ENCODE data around the gene SIDT1. TPM values are rescaled to one million over a fixed set of nuclear protein-coding genes. Genes with fewer than 3 reads are reported as not detected.
A peak's percentile ranks its signal among the peaks of the same experiment; 100 is the strongest.

The SIDT1 gene
- not detected in 2 replicates for total RNA-seq (2014; rRNA removed; shearing (Covaris generic); ENCODE audit: low replicate concordance)

DNA sequence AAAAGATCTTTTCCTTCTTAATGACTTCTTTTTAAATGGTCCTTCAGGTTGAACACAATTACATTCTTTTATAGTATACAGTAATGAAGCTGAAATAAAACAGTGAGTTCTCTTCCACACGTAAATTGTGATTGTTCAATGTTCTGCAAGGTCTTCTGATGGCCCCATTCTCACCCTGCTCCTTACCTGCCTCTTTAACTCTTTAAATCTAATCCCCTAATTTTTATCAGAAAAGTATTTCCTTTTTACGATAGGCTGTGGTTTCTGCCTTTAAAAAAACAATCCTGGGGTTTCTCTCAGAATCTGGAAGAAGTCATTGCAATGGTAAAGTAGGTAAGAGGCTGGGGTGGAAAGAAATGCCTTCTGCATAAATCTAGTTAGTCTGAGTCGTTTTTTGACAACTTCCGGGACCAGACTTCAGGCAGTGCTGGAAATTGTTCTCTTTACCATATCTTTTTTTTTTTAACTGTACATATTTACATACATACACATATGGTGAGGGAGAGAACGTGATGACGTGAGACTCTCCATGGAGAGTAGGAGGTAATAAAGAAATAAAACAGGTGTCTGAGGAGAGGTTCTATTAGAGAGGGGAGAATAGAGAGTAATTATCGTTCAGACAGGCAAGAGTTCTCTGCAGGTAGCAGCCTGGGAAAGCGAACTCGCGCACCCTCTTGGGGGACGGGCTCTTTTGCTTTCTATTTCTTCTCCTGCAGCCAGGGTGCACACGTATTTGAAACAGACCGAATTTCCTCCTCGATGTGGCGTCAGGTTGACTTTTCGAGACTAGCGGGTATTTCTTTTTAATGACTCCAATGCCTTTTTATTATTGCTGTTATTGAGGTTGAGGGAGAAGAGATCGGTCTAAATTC, at the start of gene SIDT1:
TSS of gene SIDT1 (plus strand) at position 730 of the 872 bp plus-strand sequence. CDS start 467 bp downstream, outside the sequence.
- in situ Hi-C loops (cut with HindIII; ENCODE audit: low pct_unique_long_range_greater_than_20kb, low sequenced_read_pairs) = no loop called here
- DNase-seq (ENCODE audit: low read depth) = peak; percentile 9

DNA sequence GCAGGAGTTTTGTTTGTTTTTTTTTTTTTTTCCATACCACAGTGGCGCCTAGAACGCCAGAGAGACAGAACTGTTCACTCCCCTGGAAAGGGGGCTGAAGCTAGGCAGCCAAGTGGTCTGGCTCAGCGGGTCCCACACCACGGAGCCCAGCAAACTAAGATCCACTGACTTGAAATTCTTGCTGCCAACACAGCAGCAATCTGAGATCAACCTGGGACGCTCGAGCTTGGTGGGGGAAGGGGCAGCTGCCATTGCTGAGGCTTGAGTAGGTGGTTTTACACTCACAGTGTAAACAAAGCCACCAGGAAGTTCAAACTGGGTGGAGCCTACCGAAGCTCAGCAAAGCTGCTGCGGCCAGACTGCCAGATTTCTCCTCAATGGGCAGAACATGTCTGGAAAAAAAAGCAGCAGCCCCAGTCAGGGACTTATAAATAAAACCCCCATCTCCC, 47.2 kb upstream of the SIDT1 start:
- DNase-seq (ENCODE audit: low read depth) = no peak
- in situ Hi-C loops (cut with HindIII; ENCODE audit: low pct_unique_long_range_greater_than_20kb, low sequenced_read_pairs) = no loop called here

GRCh38 chr3:113495035-113495434, 37.3 kb upstream of the SIDT1 start:
- in situ Hi-C loops (cut with HindIII; ENCODE audit: low pct_unique_long_range_greater_than_20kb, low sequenced_read_pairs) = no loop called here
- DNase-seq (ENCODE audit: low read depth) = no peak

GRCh38 chr3:113496924-113497323, 35.4 kb upstream of the SIDT1 start:
- DNase-seq (ENCODE audit: low read depth) = no peak
- in situ Hi-C loops (cut with HindIII; ENCODE audit: low pct_unique_long_range_greater_than_20kb, low sequenced_read_pairs) = no loop called here

DNA sequence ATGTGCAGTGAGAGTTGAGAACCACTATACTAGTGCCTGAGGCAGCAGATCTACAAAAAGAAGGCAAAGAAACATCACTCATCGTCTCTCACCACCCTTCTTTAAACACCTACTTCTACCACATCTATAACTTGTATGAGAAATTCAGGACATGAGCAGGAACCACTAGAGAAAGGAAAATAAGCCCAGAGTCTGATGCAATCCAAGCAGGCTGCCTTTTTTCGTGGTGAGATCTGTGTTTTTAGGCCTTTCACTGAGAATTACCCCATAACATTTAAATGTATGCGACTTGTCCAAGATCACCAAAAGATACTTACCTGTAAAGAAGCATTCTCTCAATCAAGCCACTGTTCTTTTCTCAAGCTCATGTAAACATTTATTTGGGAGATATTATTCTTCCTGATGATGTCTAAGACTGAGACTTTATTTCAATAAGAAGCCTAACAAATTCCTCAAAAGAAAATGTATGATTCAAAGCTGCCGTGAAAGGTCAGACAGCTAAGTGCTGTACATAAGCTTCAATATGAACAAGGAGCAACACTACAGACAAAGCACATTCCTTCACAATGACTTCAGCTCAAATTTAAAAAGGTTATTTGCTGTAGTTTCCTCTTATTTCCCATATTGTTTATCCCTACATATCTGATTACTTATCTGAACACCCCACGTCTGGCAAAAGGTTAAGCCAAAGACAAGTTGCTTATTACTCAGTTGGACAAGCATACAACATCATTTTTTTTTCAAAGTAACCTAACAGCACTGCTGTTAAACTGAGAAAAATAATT, 33.9 kb upstream of the SIDT1 start:
- no peak for DNase-seq (ENCODE audit: low read depth)
- in situ Hi-C loops (cut with HindIII; ENCODE audit: low pct_unique_long_range_greater_than_20kb, low sequenced_read_pairs) = no loop called here

GRCh38 chr3:113499081-113499480, 33.3 kb upstream of the SIDT1 start:
- in situ Hi-C loops (cut with HindIII; ENCODE audit: low pct_unique_long_range_greater_than_20kb, low sequenced_read_pairs) = no loop called here
- no peak for DNase-seq (ENCODE audit: low read depth)

- no peak for DNase-seq (ENCODE audit: low read depth)
- in situ Hi-C loops (cut with HindIII; ENCODE audit: low pct_unique_long_range_greater_than_20kb, low sequenced_read_pairs) = no loop called here
Measured at GRCh38 chr3:113501597-113501996, 30.8 kb upstream of the SIDT1 start.

- in situ Hi-C loops (cut with HindIII; ENCODE audit: low pct_unique_long_range_greater_than_20kb, low sequenced_read_pairs) = no loop called here
- no peak for DNase-seq (ENCODE audit: low read depth)
Measured at GRCh38 chr3:113505867-113506266, 26.5 kb upstream of the SIDT1 start.

DNA sequence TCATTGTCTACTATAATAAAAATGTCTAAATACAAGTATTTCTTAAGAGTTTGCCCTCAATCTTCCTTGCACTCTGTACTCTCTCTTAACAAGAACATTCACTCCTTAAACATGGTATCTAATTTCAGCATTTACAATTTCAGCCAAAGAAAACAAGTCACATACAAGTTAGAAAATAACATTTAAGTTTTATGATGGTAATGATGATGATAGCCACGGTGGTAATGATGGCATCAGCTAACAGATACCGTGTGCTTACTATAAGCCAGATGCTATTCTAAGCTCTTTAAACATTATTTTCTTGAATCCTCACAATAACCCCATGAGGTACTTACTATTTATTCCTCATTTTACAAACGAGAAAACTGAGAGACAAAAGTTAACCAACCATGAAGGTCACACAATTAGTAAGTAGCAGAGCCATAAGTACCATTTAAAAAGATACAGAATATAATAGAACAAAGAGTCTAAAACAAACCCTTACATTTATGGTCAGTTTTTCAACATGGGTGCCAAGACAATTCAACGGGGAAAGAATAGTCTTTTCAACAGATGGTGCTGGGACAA, 24.8 kb upstream of the SIDT1 start:
- in situ Hi-C loops (cut with HindIII; ENCODE audit: low pct_unique_long_range_greater_than_20kb, low sequenced_read_pairs) = no loop called here
- no peak for DNase-seq (ENCODE audit: low read depth)

GRCh38 chr3:113508966-113509365, 23.4 kb upstream of the SIDT1 start:
- DNase-seq (ENCODE audit: low read depth) = no peak
- in situ Hi-C loops (cut with HindIII; ENCODE audit: low pct_unique_long_range_greater_than_20kb, low sequenced_read_pairs) = no loop called here

DNA sequence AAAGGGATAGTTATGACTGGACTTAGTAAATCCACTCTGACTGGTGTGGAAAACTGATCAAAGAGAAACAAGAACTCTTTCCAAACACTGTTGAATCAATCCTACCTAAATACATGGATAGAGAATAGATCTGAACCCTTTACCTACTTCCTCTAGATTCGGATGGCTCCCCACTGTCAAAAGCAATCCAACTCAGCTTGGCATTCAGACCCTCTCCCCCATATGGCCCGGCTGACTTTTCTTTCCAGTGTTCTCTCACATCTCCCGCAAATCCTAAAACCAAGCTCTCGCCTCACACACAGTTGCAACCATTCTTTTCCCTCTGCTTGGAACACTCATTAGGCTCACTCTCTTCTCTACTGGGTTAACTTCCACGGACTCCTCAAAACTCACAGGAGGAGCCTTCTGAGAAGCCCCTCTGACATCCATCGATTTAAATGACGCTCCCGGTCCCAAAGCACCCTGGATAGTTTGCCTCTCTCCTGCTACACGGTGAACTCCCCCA, 18.0 kb upstream of the SIDT1 start:
- in situ Hi-C loops (cut with HindIII; ENCODE audit: low pct_unique_long_range_greater_than_20kb, low sequenced_read_pairs) = no loop called here
- no peak for DNase-seq (ENCODE audit: low read depth)

DNA sequence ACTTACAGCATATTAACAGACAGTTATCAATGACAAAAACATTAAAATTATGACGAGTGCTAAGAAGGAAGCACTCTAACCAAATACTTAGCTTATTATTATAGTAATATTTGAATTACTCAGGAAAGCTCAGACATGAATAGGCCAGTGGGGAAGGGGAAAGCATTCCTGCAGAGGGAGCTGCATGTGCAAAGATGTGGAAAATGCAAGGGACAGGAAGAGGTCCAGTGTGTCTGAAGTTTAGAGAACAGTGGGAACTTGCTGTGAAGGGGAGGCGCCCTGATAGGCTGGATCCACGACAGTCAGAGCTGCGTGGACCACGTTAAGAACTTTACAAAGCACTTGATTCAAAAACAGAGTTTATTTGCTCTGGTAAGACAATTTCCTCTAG, 16.2 kb upstream of the SIDT1 start:
- no peak for DNase-seq (ENCODE audit: low read depth)
- in situ Hi-C loops (cut with HindIII; ENCODE audit: low pct_unique_long_range_greater_than_20kb, low sequenced_read_pairs) = no loop called here

DNA sequence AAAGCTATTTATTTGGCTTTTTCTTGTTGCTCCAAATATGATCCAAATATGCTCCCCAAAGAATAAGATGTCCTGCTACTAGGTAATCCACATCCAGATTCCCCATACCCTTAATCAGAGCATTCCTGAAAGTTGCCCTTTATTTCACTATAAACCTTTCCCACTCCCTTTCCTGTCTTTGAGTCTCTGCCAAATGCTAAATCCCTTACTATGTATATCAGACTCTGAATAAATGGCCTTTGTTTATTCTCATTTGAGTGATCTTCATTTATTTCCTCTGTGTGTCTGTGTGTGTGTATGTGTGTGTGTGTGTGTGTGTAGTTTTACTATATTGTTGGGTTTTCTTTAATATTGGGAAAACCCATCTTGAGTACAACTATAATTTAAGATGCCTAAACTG, 10.4 kb upstream of the SIDT1 start:
- DNase-seq (ENCODE audit: low read depth) = no peak
- in situ Hi-C loops (cut with HindIII; ENCODE audit: low pct_unique_long_range_greater_than_20kb, low sequenced_read_pairs) = no loop called here

DNA sequence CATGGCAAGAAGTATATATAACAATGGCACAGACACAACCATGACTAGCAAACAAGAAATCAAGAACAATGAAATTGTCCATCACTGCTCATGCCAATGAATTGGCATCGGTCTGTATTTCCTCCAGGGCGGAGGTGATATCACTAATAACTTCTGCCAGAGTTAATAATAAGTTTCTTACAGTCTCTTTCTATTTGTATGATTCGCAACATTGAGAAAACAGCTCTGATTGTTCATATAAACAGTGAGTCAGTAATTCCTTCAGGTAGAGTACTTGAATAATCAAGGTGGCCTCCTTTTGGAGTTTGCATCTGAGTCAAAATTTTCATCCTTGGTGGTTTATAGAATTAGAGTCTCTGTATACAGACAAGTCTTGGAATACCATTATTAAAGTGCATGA, 9.1 kb upstream of the SIDT1 start:
- no peak for DNase-seq (ENCODE audit: low read depth)
- in situ Hi-C loops (cut with HindIII; ENCODE audit: low pct_unique_long_range_greater_than_20kb, low sequenced_read_pairs) = no loop called here

GRCh38 chr3:113532698-113533533, 561 bp downstream of the SIDT1 start:
- in situ Hi-C loops (cut with HindIII; ENCODE audit: low pct_unique_long_range_greater_than_20kb, low sequenced_read_pairs) = no loop called here
- DNase-seq (ENCODE audit: low read depth) = no peak

DNA sequence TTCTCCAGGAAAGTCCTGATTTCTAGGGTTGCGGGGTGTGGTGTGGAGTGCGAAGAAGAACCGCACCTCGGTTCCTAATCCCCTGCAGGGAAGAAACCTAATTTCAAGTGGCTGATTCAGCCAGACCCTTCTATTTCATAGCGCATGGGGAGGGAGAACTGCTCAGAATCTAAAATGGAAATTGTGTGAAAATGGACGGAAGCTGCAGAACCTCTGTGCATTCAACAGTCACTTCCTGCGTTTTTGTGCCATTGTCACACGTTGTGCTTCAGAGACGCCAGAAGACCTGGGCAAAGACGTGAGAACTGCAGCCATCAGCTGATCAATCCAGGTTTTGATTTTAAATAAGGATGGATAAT, 1.2 kb downstream of the SIDT1 start:
- in situ Hi-C loops (cut with HindIII; ENCODE audit: low pct_unique_long_range_greater_than_20kb, low sequenced_read_pairs) = no loop called here
- DNase-seq (ENCODE audit: low read depth) = no peak

DNA sequence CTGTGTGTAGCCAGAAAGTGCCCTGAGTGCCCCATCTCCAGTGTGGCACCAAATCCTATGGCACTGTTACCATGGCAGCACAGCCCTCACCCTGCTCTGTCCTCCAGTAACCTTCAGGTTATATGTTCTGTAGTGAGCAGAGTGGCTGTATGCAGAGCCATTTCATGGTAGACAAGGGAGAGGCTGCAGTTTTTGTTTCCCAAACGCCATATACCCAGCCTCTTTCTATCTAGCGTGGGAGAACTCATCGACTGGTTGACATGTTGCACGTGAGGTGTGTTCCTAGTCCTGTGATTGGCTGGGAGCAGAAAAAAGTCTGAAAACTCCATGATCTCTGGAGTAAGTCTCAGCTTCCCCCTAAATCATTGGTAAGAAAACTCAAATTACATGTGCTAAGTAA, 2.0 kb downstream of the SIDT1 start:
- DNase-seq (ENCODE audit: low read depth) = no peak
- in situ Hi-C loops (cut with HindIII; ENCODE audit: low pct_unique_long_range_greater_than_20kb, low sequenced_read_pairs) = no loop called here

DNA sequence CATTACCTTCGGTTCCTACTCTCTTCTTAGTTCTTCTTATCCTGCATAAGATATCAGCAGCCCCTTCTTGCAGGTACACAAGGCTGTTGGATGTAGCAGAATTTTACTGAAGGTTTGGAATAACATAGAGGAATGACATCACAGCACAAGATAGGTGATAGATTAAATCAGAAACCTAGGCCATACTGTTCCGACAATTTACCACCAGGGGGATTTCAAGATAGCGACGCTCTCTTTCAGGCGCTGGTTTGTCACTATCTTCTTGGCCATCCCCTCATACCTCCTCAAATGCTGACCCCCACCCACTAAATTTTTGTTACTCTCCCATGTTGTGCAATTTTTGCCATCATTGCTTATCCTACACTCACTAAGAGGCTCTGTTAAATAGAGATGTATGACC, 3.5 kb downstream of the SIDT1 start:
- in situ Hi-C loops (cut with HindIII; ENCODE audit: low pct_unique_long_range_greater_than_20kb, low sequenced_read_pairs) = no loop called here
- no peak for DNase-seq (ENCODE audit: low read depth)
